BLaER1 treated with 17β-estradiol and CSF1 and Interleukin-3, amounts not matched to agents 10 nM and 100 nM (cell line): ENCODE data around the gene ACSBG1.

ENCODE experiments used
- H3K27ac ChIP-seq, 11 experiments: shearing (Covaris generic); formaldehyde crosslinking; 2 replicates each; pipeline ENCODE4 v1.8.1; 2022
- H3K27me3 ChIP-seq, 11 experiments: shearing (Covaris generic); formaldehyde crosslinking; 2 replicates each; pipeline ENCODE4 v1.8.1; 2022
- H3K36me3 ChIP-seq, 11 experiments: shearing (Covaris generic); formaldehyde crosslinking; 2 replicates each; pipeline ENCODE4 v1.8.1; 2022
- H3K4me1 ChIP-seq, 10 experiments: shearing (Covaris generic); formaldehyde crosslinking; 2 replicates each; pipeline ENCODE4 v1.8.1; 2022
- H3K4me2 ChIP-seq, 11 experiments: shearing (Covaris generic); formaldehyde crosslinking; 2 replicates each; pipeline ENCODE4 v1.8.1; 2022
- H3K4me3 ChIP-seq, 10 experiments: shearing (Covaris generic); formaldehyde crosslinking; 2 replicates each; pipeline ENCODE4 v1.8.1; 2022
- H3K9ac ChIP-seq, 11 experiments: shearing (Covaris generic); formaldehyde crosslinking; 2 replicates each; pipeline ENCODE4 v1.8.1; 2022
- H3K9me3 ChIP-seq, 11 experiments: shearing (Covaris generic); formaldehyde crosslinking; replicated peaks in 1 of 11; 2 replicates each; pipeline ENCODE4 v1.8.1; 2022
- H4K20me1 ChIP-seq, 11 experiments: shearing (Covaris generic); formaldehyde crosslinking; 2 replicates each; pipeline ENCODE4 v1.8.1; 2022
- Cebpa-rat ChIP-seq, 11 experiments: shearing (Covaris generic); IDR thresholded peaks; 2 replicates each; pipeline ENCODE4 v1.8.1; 2022

The ACSBG1 gene

DNA sequence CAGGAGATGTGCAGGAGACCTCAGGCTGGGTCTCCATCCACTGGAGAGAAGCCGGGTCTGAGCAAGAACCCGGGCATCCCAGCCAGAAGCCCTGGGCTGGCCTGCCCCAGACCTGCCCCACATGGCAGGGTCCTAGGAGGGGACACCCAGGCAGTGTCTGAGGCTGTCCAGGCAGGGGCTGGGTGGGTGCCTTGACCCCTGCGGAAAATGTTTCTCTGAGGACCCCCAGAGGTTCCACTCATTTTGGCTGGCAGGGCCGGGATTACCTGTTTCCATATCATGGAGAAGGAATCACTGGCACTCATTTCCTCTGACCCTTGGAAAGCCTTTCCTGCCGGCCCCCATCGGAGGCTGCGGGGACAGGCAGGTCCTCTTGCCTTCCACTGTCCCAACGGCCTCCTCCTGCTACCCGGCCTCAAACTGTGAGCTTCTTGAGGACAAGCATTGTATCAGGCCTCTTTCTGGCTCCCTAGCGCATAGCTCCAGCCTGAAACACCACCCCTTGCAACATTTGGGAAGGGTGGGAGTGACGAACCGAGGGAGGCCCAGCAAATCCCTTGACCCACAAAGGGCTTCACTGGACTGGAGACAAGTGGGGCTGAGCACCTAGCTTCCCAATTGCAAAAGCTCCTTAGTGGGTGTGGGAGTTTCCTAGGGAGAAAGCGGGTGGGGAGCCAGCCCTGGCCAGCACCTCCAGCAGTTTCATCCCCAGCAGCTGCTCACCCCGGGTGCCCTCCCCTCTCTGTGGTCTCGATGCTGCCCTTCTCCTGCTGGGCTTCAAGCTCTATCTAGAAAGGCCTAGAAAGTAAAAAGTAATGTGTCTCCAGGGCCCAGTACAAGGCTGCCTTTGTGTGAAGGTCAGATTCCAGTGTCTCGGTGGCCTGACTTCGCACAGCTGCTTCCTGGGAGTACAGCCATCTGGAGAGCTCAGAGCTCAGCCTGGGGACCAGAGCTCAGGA, 29.7 kb downstream of the ACSBG1 start:
- Histone ChIP-seq H3K9ac (0 out of 22 replicates have a peak overlapping the region, but pooled peaks of 1 of the 11 experiments have one; percentile 3), H3K4me3 (no peak overlapping the region), H3K9me3 (no peaks in the 10 kb centered on the region), H4K20me1 (peaks cover 0 to 9% (median 0%) of the 10 kb centered on the region in 11 experiments; a peak in 2 of 22 replicates), H3K36me3 (no peaks in the 10 kb centered on the region), H3K4me1 (peaks cover 0 to 24% (median 13%) of the 10 kb centered on the region in 10 experiments; a peak in 14 of 20 replicates), H3K27me3 (no peaks in the 10 kb centered on the region), H3K4me2 (peak overlapping the region in 3 of 11 experiments; percentile 0 to 66 (median 10); a peak in 1 of 22 replicates), H3K27ac (no peak overlapping the region)
- no peak for TF ChIP-seq Cebpa-rat (IDR thresholded peaks at IDR 0.05)

DNA sequence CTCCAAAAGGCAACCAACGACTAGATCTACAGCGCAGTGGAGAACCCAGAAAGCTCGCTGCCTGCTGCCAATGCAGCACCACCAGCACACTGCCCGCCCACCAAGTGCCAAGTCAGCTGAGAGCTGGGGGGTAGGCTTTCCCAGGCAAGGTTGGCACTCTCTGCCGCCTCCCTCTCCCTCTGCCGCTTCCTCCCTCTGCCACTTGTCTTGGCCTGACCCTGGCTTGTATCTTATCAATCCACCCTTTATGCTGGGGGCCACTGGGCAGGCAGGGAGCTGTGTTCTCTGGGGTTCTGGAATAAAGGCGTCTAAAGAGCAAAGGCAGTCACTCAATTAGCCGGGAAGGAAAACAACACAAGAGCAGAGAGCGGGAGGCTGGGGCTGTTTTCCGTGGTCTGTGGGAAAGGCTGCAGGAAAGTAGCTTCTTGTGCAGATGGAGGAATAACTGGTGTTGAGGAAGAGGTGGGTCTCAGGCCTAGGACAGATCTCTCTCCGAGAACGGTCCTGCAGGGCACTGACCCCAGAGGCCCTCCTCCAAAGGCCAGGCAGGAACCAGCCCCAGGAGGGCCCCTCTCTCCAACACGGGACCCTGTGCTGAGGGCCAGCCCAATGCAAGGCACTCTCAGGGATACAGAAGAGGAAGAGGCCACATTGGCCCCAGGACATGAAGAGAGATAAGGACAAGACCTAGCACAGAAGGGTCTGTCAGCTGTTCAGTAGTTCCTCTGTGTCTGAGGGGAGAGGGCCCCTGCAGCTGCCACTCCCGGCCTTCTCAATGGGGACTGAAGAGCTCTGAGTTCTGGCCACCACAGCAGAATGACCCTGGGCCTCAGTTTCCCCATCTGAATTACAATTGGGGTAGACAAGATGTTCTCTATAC, 30.8 kb downstream of the ACSBG1 start:
- H3K27me3 ChIP-seq, result no peaks in the 10 kb centered on the region
- H3K9me3 ChIP-seq, result no peaks in the 10 kb centered on the region
- peaks cover 0 to 9% (median 0%) of the 10 kb centered on the region in 11 experiments; a peak in 2 of 22 replicates for H4K20me1 ChIP-seq
- peaks cover 0 to 24% (median 11%) of the 10 kb centered on the region in 10 experiments; a peak in 14 of 20 replicates for H3K4me1 ChIP-seq
- no peak overlapping the region for H3K27ac ChIP-seq
- H3K4me2 ChIP-seq, result no peak overlapping the region
- no peak overlapping the region for H3K4me3 ChIP-seq
- no peak overlapping the region for H3K9ac ChIP-seq
- no peaks in the 10 kb centered on the region for H3K36me3 ChIP-seq
- no peak for TF ChIP-seq Cebpa-rat (IDR thresholded peaks at IDR 0.05)

DNA sequence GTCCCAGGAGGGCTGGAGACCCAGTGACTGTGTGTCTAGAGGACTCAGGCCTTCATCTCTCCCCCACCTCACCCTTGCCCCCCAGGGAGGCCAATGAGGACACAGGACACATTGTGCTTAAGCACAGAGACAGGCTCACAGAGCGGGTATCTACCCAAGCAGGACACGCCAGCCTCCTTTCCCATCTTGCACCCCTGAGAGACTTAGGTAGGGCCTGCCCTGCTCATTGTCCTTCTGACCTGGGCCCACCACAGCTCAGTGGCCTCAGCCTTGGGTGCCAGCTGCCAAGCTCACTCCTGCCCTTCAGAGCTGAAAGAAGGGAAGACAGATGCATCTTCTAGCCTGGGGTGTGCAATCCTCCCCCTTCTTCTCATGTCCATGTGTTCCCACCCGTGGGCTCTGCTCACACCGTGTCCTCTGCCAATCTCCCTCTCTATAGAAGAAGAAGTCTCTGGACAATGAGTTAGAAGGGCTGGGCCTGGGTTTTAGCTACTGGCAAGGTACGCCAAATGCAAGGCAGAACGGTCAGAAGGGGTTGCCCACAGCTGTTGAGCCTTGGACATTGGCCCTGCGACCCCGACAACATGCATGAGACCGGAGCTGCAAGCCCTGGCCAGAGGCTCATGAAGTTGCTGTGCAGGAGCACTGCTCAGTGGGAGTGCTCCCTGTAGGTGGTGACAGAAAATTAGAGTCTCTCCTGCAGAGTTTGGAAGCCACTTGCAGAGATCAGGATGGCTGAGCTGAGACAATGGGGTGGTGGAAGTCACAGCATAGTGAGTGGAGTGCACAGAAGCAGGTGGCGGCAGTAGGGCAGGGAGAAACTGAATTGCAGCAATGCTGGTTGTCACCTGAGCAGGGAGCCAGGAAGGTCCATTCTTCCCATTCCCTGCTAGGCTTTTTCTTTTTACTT, 32.8 kb downstream of the ACSBG1 start:
- H3K27me3 ChIP-seq, result no peaks in the 10 kb centered on the region
- no peak for TF ChIP-seq Cebpa-rat (IDR thresholded peaks at IDR 0.05)

DNA sequence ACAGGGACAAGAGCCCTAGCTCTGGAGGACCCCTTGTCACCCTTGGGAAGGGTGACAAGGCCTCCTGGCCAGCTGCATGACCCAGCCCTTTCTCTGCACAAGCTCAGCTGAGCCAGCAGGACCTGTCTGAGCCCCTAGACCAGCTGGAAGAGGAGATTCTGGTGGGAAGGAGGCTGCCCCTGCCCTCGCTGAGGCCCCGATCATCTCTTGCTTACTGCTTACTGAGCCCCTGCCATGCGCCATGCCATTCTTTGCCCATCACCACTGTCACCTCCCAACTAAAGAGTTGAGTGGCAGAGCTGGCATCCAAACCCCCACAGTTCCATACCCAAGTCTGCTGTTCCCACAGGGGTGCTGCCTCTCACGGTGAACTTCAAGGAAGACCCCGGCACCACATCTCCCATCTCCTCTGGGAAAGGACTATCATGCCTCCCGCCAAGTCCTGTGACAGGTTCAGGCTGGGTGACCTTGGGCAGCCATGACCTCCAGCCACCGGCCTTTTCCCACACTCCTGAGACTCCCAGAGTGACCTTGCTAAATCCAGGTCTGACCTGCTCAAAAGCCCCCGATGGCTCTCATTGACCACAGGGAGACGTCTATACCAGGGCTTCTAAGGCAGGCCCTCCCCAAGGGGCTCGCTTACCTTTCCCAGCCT, 34.0 kb downstream of the ACSBG1 start:
- no peak overlapping the region for H3K27ac ChIP-seq
- no peak overlapping the region for H3K4me2 ChIP-seq
- no peaks in the 10 kb centered on the region for H3K36me3 ChIP-seq
- H3K9me3 ChIP-seq, result no peaks in the 10 kb centered on the region
- H3K4me3 ChIP-seq, result no peak overlapping the region
- H3K9ac ChIP-seq, result no peak overlapping the region
- no peak for TF ChIP-seq Cebpa-rat (IDR thresholded peaks at IDR 0.05)
- H4K20me1 ChIP-seq, result peaks cover 0 to 9% (median 0%) of the 10 kb centered on the region in 11 experiments; a peak in 2 of 22 replicates
- peaks cover 0 to 8% (median 0%) of the 10 kb centered on the region in 10 experiments; a peak in 7 of 20 replicates for H3K4me1 ChIP-seq
- H3K27me3 ChIP-seq, result no peaks in the 10 kb centered on the region

More for the DNA sequence above, 32.8 kb downstream of the ACSBG1 start:
- Histone ChIP-seq H3K4me3 (no peak overlapping the region), H3K36me3 (no peaks in the 10 kb centered on the region), H3K4me1 (peaks cover 0 to 20% (median 10%) of the 10 kb centered on the region in 10 experiments; a peak in 14 of 20 replicates), H3K9ac (no peak overlapping the region), H3K4me2 (no peak overlapping the region), H3K27ac (no peak overlapping the region), H3K9me3 (no peaks in the 10 kb centered on the region), H4K20me1 (peaks cover 0 to 9% (median 0%) of the 10 kb centered on the region in 11 experiments; a peak in 2 of 22 replicates)

DNA sequence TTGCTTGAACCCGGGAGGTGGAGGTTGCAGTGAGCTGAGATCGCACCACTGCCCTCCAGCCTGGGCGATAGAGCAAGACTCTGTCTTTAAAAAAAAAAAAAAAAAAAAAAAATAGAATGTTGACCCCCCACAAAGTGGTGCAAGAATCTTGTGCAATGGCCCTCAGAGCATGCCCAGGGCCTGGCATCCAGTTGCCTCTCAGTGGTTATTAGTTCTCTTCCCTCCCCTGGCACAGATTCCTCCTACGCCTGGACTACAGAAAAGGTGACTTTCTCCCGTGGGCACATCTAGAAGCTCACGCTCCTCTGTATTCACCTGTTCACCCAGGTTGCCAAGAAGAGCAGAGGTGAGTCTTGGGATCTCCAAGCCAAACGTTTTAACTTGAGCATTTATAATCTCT, 36.7 kb downstream of the ACSBG1 start:
- Histone ChIP-seq H3K27ac (no peak overlapping the region), H3K4me2 (no peak overlapping the region), H3K9me3 (no peaks in the 10 kb centered on the region), H3K36me3 (no peaks in the 10 kb centered on the region), H3K9ac (no peak overlapping the region), H3K4me3 (no peak overlapping the region), H4K20me1 (no peaks in the 10 kb centered on the region), H3K27me3 (no peaks in the 10 kb centered on the region), H3K4me1 (no peaks in the 10 kb centered on the region)
- TF ChIP-seq Cebpa-rat (IDR thresholded peaks at IDR 0.05), result no peak

DNA sequence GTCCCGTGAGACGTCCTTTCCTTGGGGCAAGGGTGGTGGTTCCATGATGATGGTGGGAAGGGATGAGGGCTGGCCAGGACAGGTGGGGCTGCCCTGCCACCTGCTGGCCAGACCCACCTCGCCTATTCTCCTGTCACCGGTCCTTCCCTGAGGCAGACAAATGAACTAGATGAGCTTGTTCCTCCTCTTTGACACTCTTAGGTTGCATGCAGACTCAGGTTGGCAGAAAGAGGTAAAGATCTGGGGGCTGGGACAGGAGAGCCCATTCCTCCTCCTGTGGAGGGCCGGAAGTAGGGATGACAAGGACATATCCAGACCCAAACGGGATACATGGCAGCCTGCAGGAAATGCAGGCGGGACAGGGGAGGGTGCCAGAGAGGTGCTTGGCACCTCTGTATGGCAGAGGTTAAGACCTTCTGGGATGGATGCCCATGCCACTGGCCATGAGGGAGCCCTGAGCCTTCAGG, 38.6 kb downstream of the ACSBG1 start:
- no peaks in the 10 kb centered on the region for H4K20me1 ChIP-seq
- no peak overlapping the region for H3K27ac ChIP-seq
- no peak overlapping the region for H3K4me3 ChIP-seq
- H3K36me3 ChIP-seq, result no peaks in the 10 kb centered on the region
- peaks cover 0 to 13% (median 5%) of the 10 kb centered on the region in 11 experiments; a peak in 5 of 22 replicates for H3K9me3 ChIP-seq
- H3K9ac ChIP-seq, result no peak overlapping the region
- H3K4me2 ChIP-seq, result no peak overlapping the region
- TF ChIP-seq Cebpa-rat (IDR thresholded peaks at IDR 0.05), result no peak
- H3K27me3 ChIP-seq, result no peaks in the 10 kb centered on the region
- no peaks in the 10 kb centered on the region for H3K4me1 ChIP-seq

DNA sequence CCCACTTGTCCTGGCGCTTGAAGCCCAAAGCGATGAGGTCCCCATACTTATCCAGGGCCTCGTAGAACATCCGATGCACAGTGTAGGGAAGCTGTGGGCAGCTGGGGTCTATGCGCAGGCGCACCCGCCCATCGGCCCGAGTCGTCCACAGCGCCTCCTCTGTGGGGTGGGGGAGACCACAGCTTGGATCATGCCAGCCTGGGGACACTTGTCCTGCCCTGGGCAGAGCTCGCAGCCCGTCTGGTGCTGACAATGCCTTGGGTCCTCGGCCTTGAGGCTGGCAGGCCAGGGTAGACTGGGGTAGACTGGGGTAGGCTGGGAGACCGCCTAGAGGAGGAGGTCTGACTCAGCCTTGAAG, 39.8 kb downstream of the ACSBG1 start:
- TF ChIP-seq Cebpa-rat (IDR thresholded peaks at IDR 0.05), result no peak
- H3K4me2 ChIP-seq, result no peak overlapping the region

More for the DNA sequence above, 39.8 kb downstream of the ACSBG1 start:
- Histone ChIP-seq H3K9ac (no peak overlapping the region), H3K4me1 (no peaks in the 10 kb centered on the region), H3K36me3 (no peaks in the 10 kb centered on the region), H3K27me3 (no peaks in the 10 kb centered on the region), H3K27ac (no peak overlapping the region), H4K20me1 (no peaks in the 10 kb centered on the region), H3K4me3 (no peak overlapping the region), H3K9me3 (peaks cover 0 to 13% (median 5%) of the 10 kb centered on the region in 11 experiments; a peak in 5 of 22 replicates)
